Uterus (tissue), 4 donors: ENCODE results near the gene TMEM132C. TPM values are rescaled to one million over a fixed set of nuclear protein-coding genes. Genes with fewer than 3 reads are reported as not detected.

Experiments used
- DNase-seq, 2 donors: peaks; one replicate each; pipeline ENCODE4 v3.0.0-alpha.2; 2019 to 2020
- H3K27ac ChIP-seq, 2 donors: fragments of 200-600 bp; sonication (generic); 1 replicate in 1 of 2; 2 replicates in 1 of 2; pipeline ENCODE4 v1.5.1; 2016 to 2018
- H3K27me3 ChIP-seq, 2 donors: fragments of 200-600 bp; sonication (generic); one replicate each; pipeline ENCODE4 v1.5.1; 2018 to 2019; ENCODE audit warnings: control low read depth in 1 of 2
- H3K36me3 ChIP-seq, 2 donors: fragments of 200-600 bp; sonication (generic); one replicate each; pipeline ENCODE4 v1.5.1; 2019; ENCODE audit warnings: control low read depth in 1 of 2
- H3K4me1 ChIP-seq, 2 donors: fragments of 200-600 bp; sonication (generic); one replicate each; pipeline ENCODE4 v1.5.1; 2018 to 2019; ENCODE audit warnings: control low read depth in 1 of 2
- H3K4me3 ChIP-seq, 2 donors: fragments of 200-600 bp; sonication (generic); 1 replicate in 1 of 2; 2 replicates in 1 of 2; pipeline ENCODE4 v1.5.1; 2018 to 2019; ENCODE audit warnings: mild to moderate bottlenecking in 1 of 2
- H3K9me3 ChIP-seq, 2 donors: fragments of 200-600 bp; sonication (generic); one replicate each; pipeline ENCODE4 v1.5.1; 2019; ENCODE audit warnings: control low read depth in 1 of 2
- CTCF ChIP-seq, 4 experiments: fragments of 200-600 bp in 2 of 4; fragments of 450-650 bp in 2 of 4; sonication (generic) in 2 of 4; IDR thresholded peaks; one replicate each; pipeline ENCODE4 v1.5.1; 2016 to 2019; ENCODE audit warnings: antibody characterized with exemption in 4 of 4, mild to moderate bottlenecking in 2 of 4, moderate library complexity in 1 of 4
- POLR2A ChIP-seq, 2 donors: fragments of 450-650 bp; IDR thresholded peaks; one replicate each; pipeline ENCODE4 v1.6.1; 2016; ENCODE audit warnings: antibody characterized with exemption in 2 of 2, mild to moderate bottlenecking in 1 of 2, moderate library complexity in 1 of 2
- intact Hi-C: fragments of 100-400 bp; cut with DNase I; formaldehyde crosslinking; loops from one replicate; pipeline ENCODE4 v1.15.1; 2023; ENCODE audit warnings: low total_unique reads
- total RNA-seq, 4 donors: library from RNA; depleted of rRNA in 3 of 4; stranded (reverse); fragments of >200 nt in 3 of 4; gene quantifications; one replicate each; pipeline versions ENCODE4 v1.1.0 to v1.2.4, GENCODE V29; 2014 to 2023
- donor health status: DM: yes; HTN: yes; CAD: no.

The TMEM132C gene
- total RNA-seq, 4 donors from 2014 or later: 0.26 to 48.3 (median 5.0) TPM

- intact Hi-C loops: no loop called here
- H3K9me3 ChIP-seq: no peaks in the 10 kb centered on the region
- H3K27ac ChIP-seq: peak overlapping the region in 1 of 2 donors; percentile 29
- peaks cover 0 to 15% of the 10 kb centered on the region in 2 donors for H3K27me3 ChIP-seq
- peak overlapping the region; percentile 35 to 48 for H3K4me3 ChIP-seq
- H3K4me1 ChIP-seq: no peaks in the 10 kb centered on the region
- TF ChIP-seq CTCF (IDR thresholded peaks at IDR 0.05) (no peak), POLR2A (IDR thresholded peaks at IDR 0.05) (no peak)
- no peaks in the 10 kb centered on the region for H3K36me3 ChIP-seq
- DNase-seq: peak in 1 of 2 donors; percentile 23
Observed at GRCh38 chr12:128266541-128267130, 334 bp upstream of the TMEM132C start.

GRCh38 chr12:128267651-128268378, 845 bp downstream of the TMEM132C start:
- no peaks in the 10 kb centered on the region for H3K9me3 ChIP-seq
- DNase-seq: peak in 1 of 2 donors; percentile 16
- H3K27ac ChIP-seq: peak overlapping the region in 1 of 2 donors; percentile 33
- TF ChIP-seq CTCF (IDR thresholded peaks at IDR 0.05) (no peak), POLR2A (IDR thresholded peaks at IDR 0.05) (no peak)
- H3K4me3 ChIP-seq: peak overlapping the region; percentile 35 to 48
- H3K27me3 ChIP-seq: peaks cover 0 to 20% of the 10 kb centered on the region in 2 donors
- H3K36me3 ChIP-seq: no peaks in the 10 kb centered on the region
- intact Hi-C loops: no loop called here
- no peaks in the 10 kb centered on the region for H3K4me1 ChIP-seq

GRCh38 chr12:128268379-128268995, 1.5 kb downstream of the TMEM132C start:
- intact Hi-C loops: no loop called here
- Histone ChIP-seq H3K4me1 (no peaks in the 10 kb centered on the region), H3K9me3 (no peaks in the 10 kb centered on the region), H3K36me3 (no peaks in the 10 kb centered on the region), H3K4me3 (peak overlapping the region; percentile 35 to 48), H3K27ac (no peak overlapping the region), H3K27me3 (peaks cover 0 to 20% of the 10 kb centered on the region in 2 donors)
- TF ChIP-seq POLR2A (IDR thresholded peaks at IDR 0.05): no peak
- no peak for TF ChIP-seq CTCF (IDR thresholded peaks at IDR 0.05)
- no peak for DNase-seq

GRCh38 chr12:128269181-128269591, 2.2 kb downstream of the TMEM132C start:
- no peaks in the 10 kb centered on the region for H3K9me3 ChIP-seq
- H3K36me3 ChIP-seq: no peaks in the 10 kb centered on the region
- H3K27ac ChIP-seq: no peak overlapping the region
- no peaks in the 10 kb centered on the region for H3K4me1 ChIP-seq
- peak overlapping the region in 1 of 2 donors; percentile 48 for H3K4me3 ChIP-seq
- DNase-seq: peak in 1 of 2 donors; percentile 21
- no peak for TF ChIP-seq CTCF (IDR thresholded peaks at IDR 0.05)
- TF ChIP-seq POLR2A (IDR thresholded peaks at IDR 0.05): no peak
- H3K27me3 ChIP-seq: peaks cover 0 to 20% of the 10 kb centered on the region in 2 donors
- intact Hi-C loops: no loop called here

GRCh38 chr12:128276471-128276870, 9.5 kb downstream of the TMEM132C start:
- intact Hi-C loops: no loop called here
- H3K4me3 ChIP-seq: no peak overlapping the region
- peaks cover 0 to 5% of the 10 kb centered on the region in 2 donors for H3K27me3 ChIP-seq
- H3K27ac ChIP-seq: no peak overlapping the region
- H3K9me3 ChIP-seq: no peaks in the 10 kb centered on the region
- H3K36me3 ChIP-seq: no peaks in the 10 kb centered on the region
- DNase-seq: no peak
- TF ChIP-seq CTCF (IDR thresholded peaks at IDR 0.05) (no peak), POLR2A (IDR thresholded peaks at IDR 0.05) (no peak)
- no peaks in the 10 kb centered on the region for H3K4me1 ChIP-seq
